ENCODE measurements around the gene ADSL. TPM values are rescaled to one million over a fixed set of nuclear protein-coding genes. Genes with fewer than 3 reads are reported as not detected.
"Not testable (repeated sequence)": the region's sequence is repeated elsewhere in the genome, so short reads cannot be mapped to it uniquely, and the experiment has no call there.

The ADSL gene
- total and polyA plus RNA-seq, 7 donors, result 114 to 170 (median 147) TPM

- intact Hi-C loops (cut with DNase I), result no loop called here
- peaks cover 6% of the 10 kb centered on the region for H3K4me1 ChIP-seq
- no peak overlapping the region for H3K4me3 ChIP-seq
- no peaks in the 10 kb centered on the region for H3K27me3 ChIP-seq (ENCODE audit: insufficient read depth in 3 of 3, low read length in 2 of 3)
- no peak overlapping the region for H3K27ac ChIP-seq
- H3K36me3 ChIP-seq (ENCODE audit: insufficient read depth in 1 of 2, low read depth in 1 of 2), result peaks cover 12 to 84% of the 10 kb centered on the region in 2 donors
- no peak for ATAC-seq
- no peak for DNase-seq
- WGBS, 3 donors, result 97 to 98% (median 97%) methylated on average over 5 of the region's 5 CpGs
- no peaks in the 10 kb centered on the region for H3K9me3 ChIP-seq
- TF ChIP-seq CTCF (IDR thresholded peaks at IDR 0.05), result no peak
These were observed 40.7 kb upstream of the ADSL start for GRCh38 chr22:40305625-40306024.

- H3K9me3 ChIP-seq, result no peaks in the 10 kb centered on the region
- intact Hi-C loops (cut with DNase I), result no loop called here
- H3K4me1 ChIP-seq, result peaks cover 19% of the 10 kb centered on the region
- no peak for TF ChIP-seq CTCF (IDR thresholded peaks at IDR 0.05)
- H3K4me3 ChIP-seq, result no peak overlapping the region
- H3K27me3 ChIP-seq (ENCODE audit: insufficient read depth in 3 of 3, low read length in 2 of 3), result no peaks in the 10 kb centered on the region
- ATAC-seq (no peak), DNase-seq (no peak)
- peaks cover 9 to 85% of the 10 kb centered on the region in 2 donors for H3K36me3 ChIP-seq (ENCODE audit: insufficient read depth in 1 of 2, low read depth in 1 of 2)
- no peak overlapping the region for H3K27ac ChIP-seq
- 71 to 90% (median 89%) methylated on average over 6 of the region's 6 CpGs for WGBS, 3 donors
These were observed 37.2 kb upstream of the ADSL start for GRCh38 chr22:40308999-40309573.

GRCh38 chr22:40309631-40310030 is 36.7 kb upstream of the ADSL start:
- peaks cover 19% of the 10 kb centered on the region for H3K4me1 ChIP-seq
- peaks cover 11 to 90% of the 10 kb centered on the region in 2 donors for H3K36me3 ChIP-seq (ENCODE audit: insufficient read depth in 1 of 2, low read depth in 1 of 2)
- TF ChIP-seq CTCF (IDR thresholded peaks at IDR 0.05), result no peak
- intact Hi-C loops (cut with DNase I), result no loop called here
- ATAC-seq, result no peak
- DNase-seq, result no peak
- no peak overlapping the region for H3K27ac ChIP-seq
- no peaks in the 10 kb centered on the region for H3K27me3 ChIP-seq (ENCODE audit: insufficient read depth in 3 of 3, low read length in 2 of 3)
- H3K9me3 ChIP-seq, result no peaks in the 10 kb centered on the region
- H3K4me3 ChIP-seq, result no peak overlapping the region

- Histone ChIP-seq H3K36me3 (ENCODE audit: insufficient read depth in 1 of 2, low read depth in 1 of 2) (peaks cover 9 to 92% of the 10 kb centered on the region in 2 donors), H3K9me3 (no peaks in the 10 kb centered on the region), H3K27ac (no peak overlapping the region), H3K4me1 (peaks cover 19% of the 10 kb centered on the region), H3K4me3 (no peak overlapping the region), H3K27me3 (ENCODE audit: insufficient read depth in 3 of 3, low read length in 2 of 3) (no peaks in the 10 kb centered on the region)
- ATAC-seq (peak in 1 of 4 donors; percentile 35), DNase-seq (no peak)
- no peak for TF ChIP-seq CTCF (IDR thresholded peaks at IDR 0.05)
- 65 to 73% (median 71%) methylated on average over 9 of the region's 9 CpGs for WGBS, 3 donors
- intact Hi-C loops (cut with DNase I), result no loop called here
These were observed 36.1 kb upstream of the ADSL start for GRCh38 chr22:40310081-40310767.

GRCh38 chr22:40310768-40311120 is 35.6 kb upstream of the ADSL start:
- no peaks in the 10 kb centered on the region for H3K9me3 ChIP-seq
- peaks cover 19% of the 10 kb centered on the region for H3K4me1 ChIP-seq
- no peaks in the 10 kb centered on the region for H3K27me3 ChIP-seq (ENCODE audit: insufficient read depth in 3 of 3, low read length in 2 of 3)
- no peak for TF ChIP-seq CTCF (IDR thresholded peaks at IDR 0.05)
- no peak overlapping the region for H3K27ac ChIP-seq
- no peak for ATAC-seq
- WGBS, 3 donors, result 77 to 88% (median 77%) methylated on average over 5 of the region's 5 CpGs
- DNase-seq, result no peak
- intact Hi-C loops (cut with DNase I), result no loop called here
- peaks cover 9 to 92% of the 10 kb centered on the region in 2 donors for H3K36me3 ChIP-seq (ENCODE audit: insufficient read depth in 1 of 2, low read depth in 1 of 2)
- H3K4me3 ChIP-seq, result no peak overlapping the region

GRCh38 chr22:40311646-40312045 is 34.7 kb upstream of the ADSL start:
- DNase-seq; H3K27me3 ChIP-seq (ENCODE audit: insufficient read depth in 3 of 3, low read length in 2 of 3); H3K4me3 ChIP-seq; H3K27ac ChIP-seq; intact Hi-C loops (cut with DNase I); H3K9me3 ChIP-seq; ATAC-seq: not testable (repeated sequence)
- H3K36me3 ChIP-seq (ENCODE audit: insufficient read depth in 1 of 2, low read depth in 1 of 2), result peaks cover 11 to 96% of the 10 kb centered on the region in 2 donors
- 90 to 97% (median 97%) methylated on average over 12 of the region's 12 CpGs for WGBS, 3 donors
- peaks cover 19% of the 10 kb centered on the region for H3K4me1 ChIP-seq

Data from psoas muscle (tissue), 8 donors.